OCI-LY3 (cell line): ENCODE data around the gene SYNDIG1.

Experiments
- EZH2phosphoT487 ChIP-seq: fragments of 200-600 bp; shearing (Covaris generic); IDR thresholded peaks from 2 replicates; pipeline ENCODE4 v1.6.1; 2018; ENCODE audit warnings: antibody characterized with exemption, mixed run types, low read depth
- TF ChIP-seq, protein P1 (sequence below): fragments of 200-600, 300-600 bp; sonication (generic); IDR thresholded peaks from 2 replicates; pipeline ENCODE4 v1.5.1; 2014; ENCODE audit warnings: antibody characterized with exemption, low read length, low read depth

DNA sequence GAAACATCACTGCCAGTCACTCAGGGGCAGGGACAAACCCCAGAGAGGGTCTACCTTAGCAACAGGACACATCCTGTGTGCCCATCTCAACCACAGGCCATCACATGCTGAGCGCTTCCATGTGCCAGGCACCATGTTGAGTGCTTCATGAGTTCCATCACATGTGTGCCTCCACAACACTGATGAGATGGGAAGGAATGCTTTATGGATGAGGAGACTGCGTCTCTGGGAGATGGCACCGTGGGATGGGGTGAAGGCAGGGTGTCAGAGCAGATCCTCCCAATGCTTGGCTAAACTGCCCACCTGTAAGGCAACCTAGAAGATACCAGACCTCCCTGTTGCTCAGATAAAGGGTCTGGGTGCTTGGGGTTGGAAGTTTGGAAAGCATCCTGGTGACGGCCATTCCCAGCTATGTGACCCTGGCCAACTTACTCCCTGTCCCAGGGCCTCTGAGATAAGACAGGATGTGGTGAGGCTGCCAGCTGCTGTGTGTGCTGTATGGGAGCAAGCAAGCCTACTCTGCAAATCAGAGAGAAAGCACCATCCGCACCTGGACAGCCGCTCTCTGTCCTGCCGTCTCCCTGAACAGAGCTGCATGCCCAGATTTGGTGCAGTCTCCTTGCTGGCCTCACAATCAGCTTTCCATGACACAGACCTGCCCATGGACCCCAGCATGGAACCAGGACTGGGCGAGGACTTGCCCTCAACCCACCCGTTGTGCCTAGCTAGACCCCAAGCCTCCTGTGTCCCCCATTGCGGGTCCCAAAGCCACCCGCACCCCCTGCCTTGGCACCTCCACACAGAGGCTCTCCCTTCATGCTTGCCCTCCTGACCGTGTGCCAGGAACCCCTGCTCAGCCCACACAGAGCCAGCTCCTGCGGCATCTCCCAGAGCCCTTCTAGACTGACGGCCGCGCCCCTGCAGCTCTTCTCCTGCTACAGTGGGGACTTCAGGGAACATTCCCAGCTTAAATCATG is 143.7 kb downstream of the SYNDIG1 start:
- TF ChIP-seq, protein P1, sequence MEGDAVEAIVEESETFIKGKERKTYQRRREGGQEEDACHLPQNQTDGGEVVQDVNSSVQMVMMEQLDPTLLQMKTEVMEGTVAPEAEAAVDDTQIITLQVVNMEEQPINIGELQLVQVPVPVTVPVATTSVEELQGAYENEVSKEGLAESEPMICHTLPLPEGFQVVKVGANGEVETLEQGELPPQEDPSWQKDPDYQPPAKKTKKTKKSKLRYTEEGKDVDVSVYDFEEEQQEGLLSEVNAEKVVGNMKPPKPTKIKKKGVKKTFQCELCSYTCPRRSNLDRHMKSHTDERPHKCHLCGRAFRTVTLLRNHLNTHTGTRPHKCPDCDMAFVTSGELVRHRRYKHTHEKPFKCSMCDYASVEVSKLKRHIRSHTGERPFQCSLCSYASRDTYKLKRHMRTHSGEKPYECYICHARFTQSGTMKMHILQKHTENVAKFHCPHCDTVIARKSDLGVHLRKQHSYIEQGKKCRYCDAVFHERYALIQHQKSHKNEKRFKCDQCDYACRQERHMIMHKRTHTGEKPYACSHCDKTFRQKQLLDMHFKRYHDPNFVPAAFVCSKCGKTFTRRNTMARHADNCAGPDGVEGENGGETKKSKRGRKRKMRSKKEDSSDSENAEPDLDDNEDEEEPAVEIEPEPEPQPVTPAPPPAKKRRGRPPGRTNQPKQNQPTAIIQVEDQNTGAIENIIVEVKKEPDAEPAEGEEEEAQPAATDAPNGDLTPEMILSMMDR: no peak
- TF ChIP-seq EZH2phosphoT487: no peak
